Measurements from ENCODE around the gene LPCAT3.

DNA sequence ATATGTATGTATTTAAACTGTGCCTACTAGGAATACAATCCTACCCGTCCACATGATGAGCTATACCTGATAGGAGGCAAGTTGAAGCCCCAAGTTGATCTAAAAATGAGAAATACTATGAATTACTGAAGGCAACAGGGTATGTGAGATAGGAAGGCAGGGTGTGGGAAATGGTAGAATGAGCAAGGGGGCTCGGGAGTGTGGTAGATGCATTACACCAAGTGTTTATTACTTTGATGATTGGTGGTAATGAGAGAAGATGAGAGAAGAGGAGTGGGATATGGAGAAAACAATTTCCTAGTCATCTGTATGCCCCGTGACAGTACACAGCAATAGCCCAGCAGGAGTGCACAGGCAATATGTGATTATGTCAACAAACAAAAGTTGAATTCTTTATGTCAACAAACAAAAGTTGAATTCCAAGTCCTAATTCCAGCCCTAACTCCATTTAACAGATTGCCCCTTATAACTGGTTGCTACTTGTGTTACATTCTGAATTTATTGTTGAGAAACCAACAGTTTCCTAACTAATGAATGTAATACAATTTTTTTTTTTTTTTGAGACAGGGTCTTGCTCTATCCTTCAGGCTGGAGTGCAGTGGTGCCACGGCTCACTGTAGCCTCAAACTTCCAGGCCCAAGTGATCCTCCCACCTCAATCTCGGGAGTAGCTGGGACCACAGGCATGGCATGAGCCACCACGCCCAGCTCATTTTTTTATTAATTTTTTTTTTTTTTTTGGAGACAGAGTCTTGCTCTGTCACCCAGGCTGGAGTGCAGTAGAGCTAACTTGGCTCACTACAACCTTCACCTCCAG is 2.5 kb downstream of the LPCAT3 start:
- TF ChIP-seq, protein P1, sequence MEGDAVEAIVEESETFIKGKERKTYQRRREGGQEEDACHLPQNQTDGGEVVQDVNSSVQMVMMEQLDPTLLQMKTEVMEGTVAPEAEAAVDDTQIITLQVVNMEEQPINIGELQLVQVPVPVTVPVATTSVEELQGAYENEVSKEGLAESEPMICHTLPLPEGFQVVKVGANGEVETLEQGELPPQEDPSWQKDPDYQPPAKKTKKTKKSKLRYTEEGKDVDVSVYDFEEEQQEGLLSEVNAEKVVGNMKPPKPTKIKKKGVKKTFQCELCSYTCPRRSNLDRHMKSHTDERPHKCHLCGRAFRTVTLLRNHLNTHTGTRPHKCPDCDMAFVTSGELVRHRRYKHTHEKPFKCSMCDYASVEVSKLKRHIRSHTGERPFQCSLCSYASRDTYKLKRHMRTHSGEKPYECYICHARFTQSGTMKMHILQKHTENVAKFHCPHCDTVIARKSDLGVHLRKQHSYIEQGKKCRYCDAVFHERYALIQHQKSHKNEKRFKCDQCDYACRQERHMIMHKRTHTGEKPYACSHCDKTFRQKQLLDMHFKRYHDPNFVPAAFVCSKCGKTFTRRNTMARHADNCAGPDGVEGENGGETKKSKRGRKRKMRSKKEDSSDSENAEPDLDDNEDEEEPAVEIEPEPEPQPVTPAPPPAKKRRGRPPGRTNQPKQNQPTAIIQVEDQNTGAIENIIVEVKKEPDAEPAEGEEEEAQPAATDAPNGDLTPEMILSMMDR (IDR thresholded peaks at IDR 0.05): no peak
- TF ChIP-seq, protein P2, sequence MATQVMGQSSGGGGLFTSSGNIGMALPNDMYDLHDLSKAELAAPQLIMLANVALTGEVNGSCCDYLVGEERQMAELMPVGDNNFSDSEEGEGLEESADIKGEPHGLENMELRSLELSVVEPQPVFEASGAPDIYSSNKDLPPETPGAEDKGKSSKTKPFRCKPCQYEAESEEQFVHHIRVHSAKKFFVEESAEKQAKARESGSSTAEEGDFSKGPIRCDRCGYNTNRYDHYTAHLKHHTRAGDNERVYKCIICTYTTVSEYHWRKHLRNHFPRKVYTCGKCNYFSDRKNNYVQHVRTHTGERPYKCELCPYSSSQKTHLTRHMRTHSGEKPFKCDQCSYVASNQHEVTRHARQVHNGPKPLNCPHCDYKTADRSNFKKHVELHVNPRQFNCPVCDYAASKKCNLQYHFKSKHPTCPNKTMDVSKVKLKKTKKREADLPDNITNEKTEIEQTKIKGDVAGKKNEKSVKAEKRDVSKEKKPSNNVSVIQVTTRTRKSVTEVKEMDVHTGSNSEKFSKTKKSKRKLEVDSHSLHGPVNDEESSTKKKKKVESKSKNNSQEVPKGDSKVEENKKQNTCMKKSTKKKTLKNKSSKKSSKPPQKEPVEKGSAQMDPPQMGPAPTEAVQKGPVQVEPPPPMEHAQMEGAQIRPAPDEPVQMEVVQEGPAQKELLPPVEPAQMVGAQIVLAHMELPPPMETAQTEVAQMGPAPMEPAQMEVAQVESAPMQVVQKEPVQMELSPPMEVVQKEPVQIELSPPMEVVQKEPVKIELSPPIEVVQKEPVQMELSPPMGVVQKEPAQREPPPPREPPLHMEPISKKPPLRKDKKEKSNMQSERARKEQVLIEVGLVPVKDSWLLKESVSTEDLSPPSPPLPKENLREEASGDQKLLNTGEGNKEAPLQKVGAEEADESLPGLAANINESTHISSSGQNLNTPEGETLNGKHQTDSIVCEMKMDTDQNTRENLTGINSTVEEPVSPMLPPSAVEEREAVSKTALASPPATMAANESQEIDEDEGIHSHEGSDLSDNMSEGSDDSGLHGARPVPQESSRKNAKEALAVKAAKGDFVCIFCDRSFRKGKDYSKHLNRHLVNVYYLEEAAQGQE (IDR thresholded peaks at IDR 0.05; ENCODE audit: insufficient read depth in 1 of 2, low read depth in 2 of 2, low read length in 1 of 2): no peak
- TF ChIP-seq POLR2AphosphoS5 (IDR thresholded peaks at IDR 0.05; ENCODE audit: low read depth, low read length) (no peak), TCF7L2 (IDR thresholded peaks at IDR 0.05; ENCODE audit: low read depth, low read length) (no peak)

All from Panc1 (cell line).